GM21381 (cell line): Measurements from ENCODE around the gene PATL1.
A peak's percentile ranks its signal among the peaks of the same experiment; 100 is the strongest.

ENCODE experiments used
- ATAC-seq: cut with Tn5 transposase; IDR thresholded peaks from one replicate; pipeline ENCODE4 v1.9.1; 2021; ENCODE audit warnings: mild to moderate bottlenecking, moderate library complexity; ENCODE audit not compliant: unreplicated experiment

PATL1 gene

DNA sequence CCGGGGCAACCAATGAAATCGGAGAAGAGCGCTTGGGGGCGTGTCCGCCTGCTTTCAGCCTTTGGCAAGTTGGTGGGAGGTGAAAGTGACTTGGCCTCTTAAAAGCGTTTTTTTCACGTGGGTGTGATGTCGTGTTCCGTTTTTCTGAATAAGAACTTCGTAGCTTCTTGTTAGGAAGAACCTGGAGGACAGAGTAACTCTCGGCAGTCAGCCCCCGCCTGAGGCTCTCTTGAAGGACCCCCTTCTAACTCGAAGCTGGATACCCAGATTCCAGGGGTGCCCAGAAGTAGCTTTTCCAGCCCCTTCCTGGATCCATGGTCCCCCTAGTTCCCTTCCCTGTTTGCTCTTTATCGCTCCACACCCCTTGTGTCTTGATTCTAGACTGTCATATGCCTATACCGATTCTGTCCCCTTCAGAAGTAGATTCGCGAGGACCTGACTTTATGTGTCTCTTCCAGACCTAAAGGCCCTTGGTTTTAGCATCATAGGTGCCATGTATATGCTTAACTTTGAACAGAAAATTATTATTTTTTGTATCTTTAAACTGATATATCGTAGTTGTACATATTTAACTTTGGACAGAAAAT, 52.3 kb downstream of the PATL1 start:
- ATAC-seq: no peak

DNA sequence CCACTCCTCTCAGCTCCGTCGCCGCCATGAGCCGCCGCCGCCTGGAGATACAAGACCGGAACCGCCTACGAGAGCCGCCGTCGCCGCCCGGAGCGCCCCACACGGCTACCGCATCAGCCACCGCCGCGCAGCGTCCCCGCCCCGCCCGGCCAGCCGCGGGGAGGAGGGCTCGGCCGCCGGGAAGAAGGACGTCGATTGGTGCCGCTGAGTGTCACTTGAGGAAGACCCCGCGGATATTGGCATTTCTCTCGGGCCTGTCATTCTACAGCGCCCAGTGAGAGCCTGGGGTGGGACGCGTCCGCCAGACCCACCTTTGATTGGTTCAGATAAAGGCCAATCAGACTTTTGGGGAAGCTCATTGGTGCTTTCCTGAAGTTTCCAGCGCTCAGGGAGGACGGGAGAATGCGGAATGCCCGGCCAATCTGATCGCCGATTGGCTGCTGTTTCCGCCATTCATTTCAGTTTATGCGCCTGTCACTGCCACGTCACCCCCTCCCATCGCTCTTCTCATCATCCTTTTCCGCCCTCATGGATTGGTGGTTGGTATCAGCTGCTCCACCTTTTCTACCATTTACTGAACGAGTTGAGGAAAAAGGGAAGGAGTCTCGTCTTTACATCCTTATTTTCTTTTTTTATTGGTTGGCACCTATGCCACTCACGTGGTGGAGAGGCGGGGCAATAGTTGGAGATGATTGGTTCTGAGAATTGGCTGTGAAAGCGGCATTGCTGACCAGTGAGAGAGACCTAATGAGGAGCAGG, 53.0 kb downstream of the PATL1 start, which contains the start of gene OSBP:
Gene OSBP (minus strand): TSS at position 138 of the 759 bp plus-strand sequence. CDS start 110 bp downstream, at position 28.
- ATAC-seq: peak; percentile 86

DNA sequence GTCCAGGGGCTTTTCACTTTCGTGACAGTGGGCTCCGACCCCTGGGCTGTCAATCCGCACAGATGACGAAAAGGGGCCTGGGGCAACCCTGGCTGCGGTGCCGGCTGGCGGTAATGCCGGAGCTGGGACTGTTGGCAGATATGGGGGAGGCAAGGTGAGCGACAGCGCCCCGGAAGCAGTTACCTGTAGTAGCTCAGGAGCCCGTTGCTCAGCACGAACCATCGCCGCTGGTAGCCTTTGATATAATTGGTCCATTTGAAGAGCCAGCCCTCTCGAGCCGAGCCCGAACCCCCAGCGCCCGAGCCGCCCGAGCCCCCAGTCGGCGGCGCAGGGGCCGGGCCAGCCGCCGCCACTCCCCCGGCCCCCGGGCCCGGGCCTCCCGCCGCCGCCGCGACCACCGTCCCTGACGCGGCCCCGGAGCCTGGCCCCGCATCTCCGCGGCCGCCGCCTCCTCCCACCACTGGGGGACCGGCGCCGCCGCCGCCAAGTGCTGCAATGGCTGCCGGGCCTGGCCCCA, 53.7 kb downstream of the PATL1 start:
- ATAC-seq: peak; percentile 11

DNA sequence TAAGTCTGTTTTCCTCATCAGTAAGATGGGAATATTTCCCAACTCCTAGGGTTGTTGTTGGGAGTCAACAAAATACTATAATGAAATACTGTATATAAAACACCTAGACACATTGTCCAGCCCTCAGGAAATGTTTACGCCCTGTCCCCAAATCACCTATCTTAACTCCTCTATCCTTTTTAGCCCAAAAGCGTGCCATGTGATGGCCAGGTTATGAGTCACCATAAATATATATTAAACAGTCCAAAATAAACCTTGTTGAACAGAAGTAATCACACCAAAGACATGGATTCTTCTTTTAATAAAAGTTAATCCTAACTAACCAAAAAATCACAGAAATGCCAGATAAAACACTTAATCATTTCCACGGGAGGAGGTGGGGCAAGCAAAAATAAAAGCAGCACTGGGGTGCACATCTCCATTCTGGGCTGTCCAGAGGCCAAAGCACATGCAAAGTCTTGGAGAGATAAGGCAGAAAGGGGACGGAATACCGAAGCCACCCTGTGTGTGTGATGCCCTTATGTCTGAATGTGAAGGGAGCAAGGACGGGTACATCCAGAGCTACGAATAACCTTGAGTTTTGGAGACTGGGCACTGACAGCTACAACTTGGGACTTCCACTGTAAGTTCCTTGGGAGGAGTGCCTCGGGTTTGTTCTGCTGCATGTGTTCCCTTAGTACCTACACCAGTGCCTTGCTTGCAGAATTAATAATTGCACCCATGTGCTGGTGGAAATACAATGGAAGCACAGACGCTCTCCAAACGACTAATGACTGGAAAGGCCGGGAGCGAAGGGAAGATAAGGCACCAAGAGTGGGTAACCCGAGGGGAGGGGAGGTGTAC, 54.3 kb downstream of the PATL1 start:
- no peak for ATAC-seq

DNA sequence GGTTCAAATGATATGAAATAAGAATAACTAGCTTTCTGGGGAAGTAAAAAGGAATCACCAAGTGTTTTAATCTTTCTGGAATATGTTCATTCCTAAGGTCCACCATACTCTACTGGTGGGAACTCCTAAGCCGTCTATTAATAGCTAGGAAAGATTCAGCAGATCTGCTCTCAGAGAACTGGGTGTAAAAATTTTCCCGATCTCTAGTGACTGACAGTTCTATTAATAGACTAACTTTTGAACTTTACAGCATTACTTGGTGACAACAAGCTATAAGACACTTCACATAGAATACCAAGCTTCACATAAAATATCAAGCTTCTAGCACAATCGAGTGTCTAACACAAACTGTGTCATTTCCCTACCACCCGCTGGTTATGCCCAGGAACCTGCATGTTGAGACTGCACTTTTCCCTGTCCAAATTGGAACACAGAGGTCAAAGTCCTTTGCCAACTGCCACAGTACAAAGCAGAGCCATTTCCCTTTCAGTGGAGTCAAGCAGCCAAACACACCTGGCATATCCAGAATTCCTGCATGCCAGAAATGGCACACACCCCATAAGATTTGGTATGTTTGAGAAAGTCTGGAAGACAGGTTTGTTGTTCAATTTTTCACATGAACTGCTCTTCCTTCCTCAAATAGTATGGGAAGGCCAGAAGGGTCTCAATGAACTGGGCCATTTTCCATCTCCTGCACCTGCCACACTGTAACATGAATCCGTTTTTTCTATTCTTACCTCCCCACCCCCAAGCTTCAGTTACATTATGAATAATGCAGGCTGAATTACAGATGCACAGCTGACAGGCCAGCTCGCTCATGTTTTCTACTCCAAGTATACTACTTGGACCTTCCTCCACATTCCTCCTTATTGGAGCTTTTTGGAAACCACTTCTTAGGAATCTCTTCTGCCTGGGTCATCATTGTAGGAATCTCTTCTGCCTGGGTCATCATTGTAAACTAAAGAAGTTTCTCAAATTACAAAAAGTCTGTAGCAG, 57.0 kb downstream of the PATL1 start:
- no peak for ATAC-seq

DNA sequence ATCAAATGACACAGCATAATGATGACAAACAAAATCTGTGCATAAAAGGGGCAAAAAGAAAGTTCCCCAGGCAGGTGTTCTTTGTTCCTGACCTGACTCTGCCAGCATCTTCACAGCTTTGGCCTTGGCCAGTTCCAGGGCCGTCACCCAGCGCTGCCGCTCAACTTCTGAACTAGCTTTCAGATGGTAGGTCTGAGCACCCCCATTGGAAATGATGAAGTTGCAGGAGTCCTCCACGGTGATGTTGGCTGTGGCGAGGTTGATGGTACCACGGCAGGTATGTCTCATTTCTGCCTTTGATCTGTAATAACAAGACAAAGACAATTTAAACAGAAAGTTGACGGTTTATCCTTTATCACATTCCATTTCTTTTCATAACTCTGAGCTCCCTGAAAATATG, 58.5 kb downstream of the PATL1 start:
- ATAC-seq: no peak

DNA sequence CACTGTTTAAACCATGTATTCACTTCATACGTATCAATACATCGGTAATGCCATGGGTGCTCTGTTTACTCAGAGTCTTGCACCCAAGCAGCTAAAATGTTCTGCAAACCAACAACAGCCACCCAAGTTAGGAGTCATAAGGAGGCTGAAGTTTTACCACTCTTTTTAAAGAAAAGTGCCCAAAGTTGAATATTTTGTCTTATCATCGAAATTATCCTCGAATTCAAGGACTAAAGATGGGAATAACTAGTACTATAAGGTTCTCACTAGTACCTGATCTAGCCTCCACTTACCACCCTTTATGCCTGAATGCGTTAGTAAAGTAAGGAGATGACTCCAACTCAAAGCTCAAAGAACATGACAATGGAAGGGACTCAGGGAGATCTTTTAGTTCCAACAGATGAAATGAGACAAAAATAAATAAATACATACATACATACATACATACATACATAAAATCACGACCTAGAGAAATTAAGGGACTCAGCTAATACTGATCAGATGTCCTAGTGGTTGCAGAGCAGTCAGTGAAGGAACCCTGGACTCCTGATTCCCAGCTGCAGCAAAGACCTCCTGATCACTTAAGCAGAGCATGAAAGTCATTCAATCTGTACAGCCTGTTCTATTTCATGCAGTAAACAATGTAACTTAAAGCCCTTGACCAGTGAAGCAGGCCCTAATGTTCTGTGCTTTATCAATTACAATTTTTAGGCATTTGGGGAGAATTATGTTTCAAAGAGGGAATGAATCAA, 61.0 kb downstream of the PATL1 start:
- ATAC-seq: no peak

DNA sequence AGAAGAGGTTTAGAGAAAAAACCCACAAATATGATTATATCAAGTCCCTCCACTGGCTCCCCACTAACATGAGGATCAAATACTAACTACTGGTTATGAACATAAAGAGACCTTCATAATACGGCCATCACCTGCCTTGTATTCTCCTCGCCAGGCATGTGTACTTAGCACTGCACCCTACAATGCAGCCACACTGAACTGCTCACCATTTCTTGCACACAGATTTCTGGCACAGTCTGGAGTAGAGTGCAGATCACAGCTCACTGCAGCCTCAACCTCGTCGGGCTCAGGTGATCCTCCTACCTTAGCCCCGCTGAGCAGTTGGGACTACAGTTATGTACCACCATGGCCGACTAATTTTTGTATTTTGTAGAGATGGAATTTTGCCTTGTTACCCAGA, 66.4 kb downstream of the PATL1 start:
- no peak for ATAC-seq

DNA sequence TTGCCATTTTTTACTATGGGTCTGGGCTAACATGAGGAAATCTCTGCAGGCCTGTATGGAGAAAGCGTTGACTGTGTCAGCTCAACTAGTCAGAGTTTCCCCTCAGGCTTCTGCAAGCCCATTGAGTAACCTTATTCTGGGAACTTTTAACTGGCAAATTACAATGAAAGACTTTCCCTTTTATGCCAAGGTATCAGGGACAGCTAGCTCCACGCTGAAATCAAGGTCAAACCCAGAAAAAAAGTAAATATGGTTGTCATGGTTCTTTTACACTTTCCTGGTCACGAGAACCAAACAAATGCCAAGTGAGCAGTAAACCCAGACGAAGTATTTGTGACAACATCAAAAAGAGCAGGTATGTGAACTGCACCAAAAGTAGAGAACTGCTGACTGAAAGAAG, 67.0 kb downstream of the PATL1 start:
- ATAC-seq: no peak

DNA sequence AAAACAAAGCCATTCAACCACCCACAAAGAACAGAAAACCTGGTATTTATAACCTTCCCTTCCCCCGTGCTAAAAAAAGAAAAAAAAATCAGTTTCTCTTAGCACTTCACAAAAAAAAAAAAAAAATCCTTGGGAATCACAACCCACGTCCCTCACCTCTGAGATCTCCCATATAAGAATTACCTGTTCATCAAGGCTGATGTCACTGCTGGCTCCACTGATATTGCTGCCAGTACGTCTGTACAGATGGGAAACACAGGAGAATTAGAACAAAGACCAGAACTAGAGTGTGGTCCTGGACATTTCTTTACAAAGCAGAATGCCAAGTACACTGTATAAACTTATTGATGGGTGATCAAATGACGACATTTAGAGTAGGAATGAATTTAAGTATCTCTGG, 68.2 kb downstream of the PATL1 start:
- ATAC-seq: no peak

DNA sequence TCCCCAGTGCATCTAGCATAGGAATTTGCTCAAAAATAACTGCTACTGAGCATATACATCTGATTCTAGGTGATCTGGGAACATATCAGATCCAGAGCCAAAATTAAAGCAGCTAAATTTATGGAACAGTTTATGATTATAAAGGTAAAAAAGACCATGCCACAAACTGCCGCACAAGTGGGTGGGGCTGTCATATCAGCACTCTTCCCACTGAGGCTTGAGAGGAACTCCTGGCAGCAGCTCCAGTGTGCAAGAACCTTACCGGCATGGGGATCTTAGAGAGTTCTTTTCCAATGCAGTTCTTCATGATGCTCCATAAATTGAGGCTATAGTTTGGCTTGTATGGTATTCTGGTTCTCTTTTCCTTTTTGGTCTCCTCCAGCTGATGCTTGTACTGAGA, 68.6 kb downstream of the PATL1 start:
- ATAC-seq: no peak

DNA sequence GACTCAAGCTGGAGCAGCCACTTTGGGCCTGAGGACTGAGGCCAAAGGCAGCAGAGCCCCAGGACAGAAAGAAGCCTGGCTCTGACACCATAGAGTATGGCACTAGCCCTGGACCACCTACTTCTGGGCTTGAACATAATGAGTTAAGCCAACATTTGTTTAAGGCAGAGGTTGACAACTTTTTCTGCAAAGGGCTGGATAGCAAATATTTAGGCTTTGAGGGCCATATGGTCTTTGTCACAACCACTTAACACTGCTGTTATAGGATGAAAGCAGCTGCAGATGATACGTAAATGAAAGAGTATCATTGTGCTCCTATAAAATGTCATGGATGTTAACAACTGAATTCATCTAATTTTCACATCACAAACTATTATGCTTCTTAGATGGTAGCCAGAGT, 69.9 kb downstream of the PATL1 start:
- no peak for ATAC-seq
